Choroid plexus epithelial cell (primary cell): ENCODE measurements around the gene ZNF768.

Experiments used
- DNase-seq: peaks from one replicate; pipeline ENCODE4 v3.0.0-alpha.2; 2010; ENCODE audit warnings: low read depth
- H3K4me3 ChIP-seq: 2 replicates; pipeline ENCODE4 v1.5.1; 2011; ENCODE audit warnings: low read depth, mild to moderate bottlenecking, control low read depth, low read length, moderate library complexity
- CTCF ChIP-seq: conservative IDR thresholded peaks from 2 replicates; pipeline ENCODE4 v1.5.1; 2011; ENCODE audit warnings: low read depth, mild to moderate bottlenecking, control low read depth, inconsistent platforms, low read length, moderate library complexity

ZNF768 gene

GRCh38 chr16:30555315-30556124 lies 29.2 kb upstream of the ZNF768 start:
- no peak for DNase-seq
- no peak overlapping the region for H3K4me3 ChIP-seq
- TF ChIP-seq CTCF = no peak

GRCh38 chr16:30554557-30555314 lies 28.4 kb upstream of the ZNF768 start:
- no peak overlapping the region for H3K4me3 ChIP-seq
- TF ChIP-seq CTCF = no peak

GRCh38 chr16:30553393-30553899 lies 27.1 kb upstream of the ZNF768 start:
- no peak overlapping the region for H3K4me3 ChIP-seq
- no peak for DNase-seq
- TF ChIP-seq CTCF = no peak

More at GRCh38 chr16:30554557-30555314, 28.4 kb upstream of the ZNF768 start:
- no peak for DNase-seq

GRCh38 chr16:30552956-30553355 lies 26.6 kb upstream of the ZNF768 start:
- no peak for TF ChIP-seq CTCF
- no peak for DNase-seq
- no peak overlapping the region for H3K4me3 ChIP-seq

- no peak for TF ChIP-seq CTCF
- no peak for DNase-seq
- H3K4me3 ChIP-seq = no peak overlapping the region
Measured at GRCh38 chr16:30551781-30552180, 25.4 kb upstream of the ZNF768 start.

GRCh38 chr16:30548416-30549253 lies 22.3 kb upstream of the ZNF768 start:
- DNase-seq = no peak
- H3K4me3 ChIP-seq = no peak overlapping the region
- TF ChIP-seq CTCF = no peak
